NCI-H187 treated with DMSO at 0.1 percent for 48 hours (cell line): ENCODE results near the gene FGGY.
A peak's percentile ranks its signal among the peaks of the same experiment; 100 is the strongest.

Experiments used
- DNase-seq: peaks from one replicate; lab custom pipeline; 2025; lab: John Stamatoyannopoulos, UW

Gene FGGY

DNA sequence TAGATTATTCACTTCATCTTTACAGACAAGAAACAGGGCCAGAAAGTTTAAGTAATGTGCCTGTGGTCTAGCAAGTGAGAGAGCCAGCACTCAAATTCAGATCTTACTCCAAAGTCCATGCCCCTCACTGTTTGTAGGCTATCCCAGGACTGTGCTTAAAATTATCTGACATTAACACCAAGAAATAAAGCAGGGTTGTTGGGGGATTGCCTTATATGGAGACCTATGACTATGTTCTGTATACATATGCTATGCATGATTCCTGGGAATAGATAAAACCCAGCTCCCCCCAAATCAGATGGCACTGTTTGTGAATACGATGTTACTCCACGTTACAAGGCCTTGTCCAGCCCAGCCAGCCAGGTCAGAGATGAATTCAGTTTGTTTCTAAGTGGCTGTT lies 386.3 kb downstream of the FGGY start:
- no peak for DNase-seq

DNA sequence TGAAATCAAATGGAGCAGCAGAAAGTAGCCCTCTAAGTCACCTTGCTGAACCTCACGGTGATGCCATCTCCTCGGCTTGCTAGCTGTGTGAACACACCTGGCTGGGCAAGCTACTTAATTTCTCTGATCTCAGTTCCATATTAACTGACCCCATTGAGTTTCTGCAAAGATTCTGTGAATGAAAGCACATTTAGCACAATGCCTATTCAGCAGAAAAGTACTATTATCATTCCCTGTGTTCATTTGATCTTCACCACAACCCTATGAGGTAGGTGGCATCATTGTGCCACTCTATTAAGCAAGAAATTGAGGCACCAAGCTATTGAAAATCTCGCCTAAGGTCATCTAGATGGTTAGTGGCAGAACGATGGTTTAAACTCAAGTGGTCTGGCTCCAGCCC lies 387.8 kb downstream of the FGGY start:
- DNase-seq, result no peak

DNA sequence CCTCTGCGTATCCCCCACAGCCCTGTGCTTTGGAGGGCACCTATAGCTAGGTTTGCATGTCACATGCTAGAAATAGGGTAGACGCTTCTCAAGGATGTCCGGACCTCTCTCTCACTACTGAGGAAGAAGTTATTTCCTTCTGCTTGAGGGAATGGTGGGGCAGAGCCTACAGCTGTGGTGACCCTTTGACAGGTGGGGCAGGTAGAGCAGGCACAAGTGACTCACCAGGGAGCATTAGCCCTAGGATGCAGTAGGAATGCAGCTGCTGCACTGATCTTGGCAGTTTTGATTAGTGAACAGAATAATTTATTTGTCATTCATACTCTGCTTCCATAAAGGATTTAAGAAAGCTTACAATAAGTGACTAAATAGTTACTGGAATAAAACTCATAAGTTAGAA lies 388.2 kb downstream of the FGGY start:
- no peak for DNase-seq

DNA sequence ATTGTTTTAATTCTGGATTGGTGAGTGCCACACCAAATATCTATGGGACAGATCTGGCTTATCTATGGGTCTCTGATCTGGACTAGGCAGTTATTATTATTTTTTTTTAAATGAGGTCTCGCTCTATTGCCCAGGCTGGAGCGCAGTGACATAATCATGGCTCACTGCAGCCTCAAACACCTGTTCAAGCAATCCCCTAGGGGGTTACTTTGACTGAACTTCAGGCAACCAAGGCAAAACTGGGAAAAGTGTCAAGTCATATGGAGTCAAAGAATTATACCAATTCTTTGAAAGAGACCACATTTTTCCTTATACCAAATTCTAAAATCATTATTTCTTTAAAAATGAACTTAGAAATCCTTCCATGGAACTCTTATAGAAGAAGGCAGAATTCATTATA lies 388.8 kb downstream of the FGGY start:
- no peak for DNase-seq

DNA sequence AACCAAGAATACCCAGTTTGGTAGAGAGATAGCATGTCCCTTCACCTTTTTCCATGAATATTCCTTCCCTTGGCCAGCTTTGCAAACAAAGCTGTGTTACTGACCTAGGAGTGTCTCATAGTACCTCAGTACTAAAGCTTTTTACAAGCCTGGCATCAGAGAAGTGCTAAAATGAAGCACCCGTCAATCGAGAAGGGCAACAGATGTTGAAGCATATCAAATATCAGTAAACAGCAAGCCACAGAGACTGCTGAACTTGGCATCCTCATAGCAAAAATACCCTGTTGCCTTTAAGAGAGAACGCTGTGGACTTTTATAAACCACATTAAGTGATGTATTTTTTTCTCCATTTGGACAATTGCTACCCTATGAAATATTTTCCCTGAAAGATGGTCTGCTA lies 389.3 kb downstream of the FGGY start:
- DNase-seq, result peak; percentile 45

DNA sequence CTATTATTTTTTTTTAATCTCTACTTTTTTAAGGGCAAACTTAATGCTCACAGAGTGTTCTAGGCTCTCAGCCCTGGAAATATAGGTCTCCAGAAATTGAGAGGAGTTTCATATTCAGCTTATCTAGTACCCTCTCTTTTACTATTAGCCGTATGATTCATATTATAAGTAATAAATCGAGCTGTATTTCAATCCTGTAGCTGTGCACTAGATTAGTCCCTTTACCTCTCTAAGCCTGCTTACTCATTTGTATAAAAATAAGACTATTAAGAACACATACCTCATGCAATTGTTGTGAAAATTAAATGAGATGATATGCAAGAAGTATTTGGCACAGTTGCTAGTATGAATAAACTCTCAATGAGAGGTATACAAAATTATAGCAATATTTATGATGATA lies 389.7 kb downstream of the FGGY start:
- DNase-seq, result no peak

DNA sequence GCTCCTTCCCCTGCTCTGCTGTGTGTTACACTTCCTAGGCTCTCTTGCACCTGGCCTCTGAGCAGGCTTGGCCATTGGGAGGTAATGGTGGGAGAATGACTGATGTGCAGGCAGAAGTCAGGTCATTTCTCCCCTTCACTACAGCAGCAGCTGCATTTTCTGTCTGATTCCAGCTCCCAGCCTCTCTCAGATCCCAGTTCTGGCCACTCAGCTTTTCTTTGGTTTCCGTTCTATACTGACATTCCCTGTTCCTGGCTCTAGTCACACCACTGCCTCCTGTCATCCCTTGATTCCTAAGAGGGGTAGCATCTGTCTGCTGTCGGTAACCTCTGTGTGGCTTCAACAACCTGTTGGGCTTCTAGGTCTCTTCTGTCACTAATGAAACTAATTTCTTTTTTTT lies 390.2 kb downstream of the FGGY start:
- no peak for DNase-seq

DNA sequence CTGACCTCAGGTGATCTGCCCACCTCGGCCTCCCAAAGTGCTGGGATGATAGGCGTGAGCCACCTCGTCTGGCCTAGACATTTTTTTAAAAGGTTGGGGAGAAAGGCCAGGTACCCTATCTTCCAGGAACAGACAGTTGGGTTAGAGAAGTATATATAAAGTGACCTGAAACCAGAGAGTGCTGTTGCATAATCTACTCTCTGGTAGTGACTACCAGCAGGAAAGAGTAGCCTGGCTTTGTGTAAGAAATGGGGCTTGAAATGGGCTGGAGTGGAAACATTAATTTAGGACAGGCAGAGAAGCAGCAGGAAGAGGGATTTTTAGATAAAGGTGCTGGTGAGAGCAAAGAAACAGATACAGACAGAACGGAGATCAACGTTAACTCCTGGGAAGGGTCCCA lies 392.1 kb downstream of the FGGY start:
- DNase-seq, result no peak

DNA sequence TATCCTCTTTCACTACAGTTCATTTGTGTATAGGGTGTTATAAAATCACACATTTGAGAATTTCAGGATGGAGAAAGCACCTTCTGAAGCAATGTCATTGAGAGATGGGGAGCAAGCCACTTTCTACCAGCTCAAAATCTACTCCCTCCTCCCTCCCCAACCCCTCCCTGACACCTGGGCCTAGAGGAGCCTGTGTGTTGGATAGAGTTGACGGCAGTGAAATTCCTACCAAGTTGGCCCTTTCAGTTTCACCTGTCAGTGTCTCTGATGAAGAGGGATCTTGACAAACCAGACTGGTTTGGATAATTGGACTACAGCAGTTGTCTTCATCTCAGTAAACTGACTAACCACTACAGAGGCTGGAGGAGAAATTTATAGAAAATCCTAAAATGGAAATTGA lies 392.8 kb downstream of the FGGY start:
- no peak for DNase-seq

DNA sequence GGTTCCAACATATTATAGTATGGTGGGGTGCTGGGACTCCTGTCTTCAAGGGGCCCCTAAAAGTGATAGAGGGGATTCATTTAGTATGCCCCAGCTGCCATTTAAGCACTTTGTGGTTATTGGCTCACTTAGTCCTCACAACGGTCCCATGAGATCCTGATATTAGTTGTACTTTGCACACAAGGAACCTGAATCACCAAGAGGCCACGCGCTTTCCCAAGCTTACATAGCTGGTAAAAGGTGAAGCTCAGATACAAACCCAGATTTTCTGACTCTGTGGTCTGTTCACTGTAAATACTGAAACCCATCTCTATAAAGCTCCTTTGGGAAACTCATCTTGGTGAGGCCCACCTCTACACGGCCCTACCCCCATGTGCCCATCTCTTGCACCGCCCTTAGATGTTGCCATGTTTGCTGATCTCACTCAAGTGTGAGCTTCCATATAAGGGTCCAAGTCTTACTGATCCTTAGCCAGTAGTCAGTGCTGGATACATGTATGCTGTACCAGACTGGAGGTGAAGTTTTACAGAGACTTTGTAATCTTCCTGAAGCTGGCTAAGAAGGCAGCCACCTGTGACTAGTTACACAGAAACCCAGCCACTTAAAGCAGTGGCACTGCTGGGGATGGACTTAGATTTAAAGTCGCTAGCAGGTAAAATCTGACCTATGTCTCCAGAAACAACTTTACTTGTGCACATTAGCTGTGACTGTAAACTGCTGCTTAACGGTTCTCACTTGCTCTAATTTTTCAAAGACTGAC lies 393.5 kb downstream of the FGGY start:
- DNase-seq, result no peak

DNA sequence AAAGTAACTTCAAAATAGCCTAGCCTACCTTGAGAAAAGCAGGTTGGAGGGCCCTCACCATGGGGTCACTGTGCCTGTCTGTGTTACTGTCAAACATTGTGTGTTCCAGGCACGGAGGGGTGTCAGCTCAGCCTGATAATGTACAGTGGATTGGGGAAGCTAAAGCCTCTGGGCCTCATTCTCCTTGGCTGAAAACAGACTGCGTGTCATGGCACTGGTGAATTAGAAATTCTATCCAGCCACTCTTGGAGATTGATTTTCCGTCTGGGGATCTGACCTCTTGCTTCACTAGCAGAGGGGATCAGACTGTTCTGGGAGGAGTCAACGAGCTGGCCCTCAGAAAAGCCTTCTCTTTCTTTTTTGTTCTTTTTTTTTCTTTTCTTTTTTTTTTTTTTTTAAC lies 394.4 kb downstream of the FGGY start:
- DNase-seq, result no peak

DNA sequence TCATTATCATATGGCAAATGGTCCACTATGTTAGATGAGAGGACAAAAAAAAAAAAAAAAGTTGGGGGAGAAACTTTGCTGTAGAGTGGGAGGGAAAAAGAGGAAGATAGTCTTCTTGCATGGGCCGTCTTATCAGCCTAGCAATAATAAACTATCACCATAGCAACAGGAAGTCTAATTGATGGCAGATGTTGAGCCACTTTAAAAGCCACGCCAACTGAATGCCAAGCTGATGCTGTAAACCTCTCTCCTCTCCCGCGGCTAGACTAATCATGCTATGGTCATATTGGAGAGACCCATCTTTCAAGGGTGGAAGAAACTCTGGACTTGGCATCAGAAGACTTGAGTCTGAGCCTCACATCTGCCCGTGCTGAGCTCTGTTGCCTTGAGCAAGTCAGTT lies 395.7 kb downstream of the FGGY start:
- DNase-seq, result no peak

DNA sequence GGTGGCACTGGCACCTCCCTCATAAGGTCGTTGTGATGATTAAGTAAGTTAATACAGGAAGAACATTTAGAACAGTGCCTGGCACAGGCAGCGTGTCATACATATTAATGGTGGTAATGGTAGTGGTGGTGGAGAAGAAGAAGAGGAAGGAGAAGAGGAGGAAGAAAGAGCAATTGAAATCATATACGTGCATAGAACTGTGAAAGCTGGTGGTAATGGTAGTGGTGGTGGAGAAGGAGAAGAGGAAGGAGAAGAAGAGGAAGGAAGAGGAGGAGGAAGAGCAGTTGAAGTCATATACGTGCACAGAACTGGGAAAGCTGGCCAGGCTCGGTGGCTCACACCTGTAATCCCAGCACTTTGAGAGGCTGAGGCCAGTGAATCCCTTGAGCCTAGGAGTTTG lies 396.5 kb downstream of the FGGY start:
- DNase-seq, result no peak

DNA sequence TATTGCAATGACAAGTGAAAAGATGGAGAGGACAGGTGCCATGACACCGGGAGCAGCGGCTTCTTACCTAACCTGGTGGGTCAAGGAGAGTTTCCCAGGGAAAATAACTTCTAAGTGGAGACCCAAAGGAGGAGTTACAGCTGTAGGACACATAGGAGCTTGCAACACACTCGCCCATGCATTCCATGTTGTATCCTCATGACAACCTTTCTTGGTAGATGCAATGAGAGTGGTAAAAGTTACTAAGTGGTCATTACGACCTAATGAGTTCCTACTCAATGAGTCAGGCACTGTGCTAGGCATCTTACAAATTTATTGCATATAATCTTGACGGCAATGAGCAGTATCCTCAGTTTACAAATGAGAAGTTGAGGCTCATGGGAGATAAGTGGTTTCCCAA lies 398.4 kb downstream of the FGGY start:
- DNase-seq, result no peak

DNA sequence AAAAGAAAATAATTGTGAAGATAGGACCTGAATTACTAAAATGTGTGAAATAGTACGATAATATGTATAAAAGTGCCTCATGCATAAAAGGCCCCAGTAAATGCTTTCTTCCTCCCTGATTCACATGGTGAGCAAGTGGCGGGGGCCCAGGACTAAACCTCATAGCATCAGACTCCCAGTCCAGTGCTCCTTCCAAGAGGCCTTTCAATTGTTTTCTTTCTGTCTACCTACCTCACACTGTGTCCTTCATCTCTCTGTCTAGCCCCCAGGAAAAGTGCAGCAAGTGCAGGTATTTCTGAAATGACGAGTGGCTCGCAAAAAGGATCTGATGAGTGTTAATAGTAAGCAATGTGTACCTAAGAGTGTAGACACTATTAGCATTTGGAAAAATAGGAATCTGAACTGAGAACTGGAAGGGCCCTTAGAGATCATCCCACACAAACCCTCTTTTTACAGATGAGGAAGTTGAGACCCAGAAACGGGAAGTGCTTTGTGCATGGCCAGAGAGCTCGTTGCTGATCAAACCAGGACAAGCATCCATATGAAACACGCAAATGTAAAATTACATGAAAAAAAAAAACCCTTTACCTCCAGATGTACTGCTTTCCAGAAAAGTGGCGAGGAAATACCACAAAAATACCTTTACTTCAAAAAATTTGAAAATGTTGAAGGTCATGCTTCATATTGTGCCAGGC lies 399.7 kb downstream of the FGGY start:
- no peak for DNase-seq

DNA sequence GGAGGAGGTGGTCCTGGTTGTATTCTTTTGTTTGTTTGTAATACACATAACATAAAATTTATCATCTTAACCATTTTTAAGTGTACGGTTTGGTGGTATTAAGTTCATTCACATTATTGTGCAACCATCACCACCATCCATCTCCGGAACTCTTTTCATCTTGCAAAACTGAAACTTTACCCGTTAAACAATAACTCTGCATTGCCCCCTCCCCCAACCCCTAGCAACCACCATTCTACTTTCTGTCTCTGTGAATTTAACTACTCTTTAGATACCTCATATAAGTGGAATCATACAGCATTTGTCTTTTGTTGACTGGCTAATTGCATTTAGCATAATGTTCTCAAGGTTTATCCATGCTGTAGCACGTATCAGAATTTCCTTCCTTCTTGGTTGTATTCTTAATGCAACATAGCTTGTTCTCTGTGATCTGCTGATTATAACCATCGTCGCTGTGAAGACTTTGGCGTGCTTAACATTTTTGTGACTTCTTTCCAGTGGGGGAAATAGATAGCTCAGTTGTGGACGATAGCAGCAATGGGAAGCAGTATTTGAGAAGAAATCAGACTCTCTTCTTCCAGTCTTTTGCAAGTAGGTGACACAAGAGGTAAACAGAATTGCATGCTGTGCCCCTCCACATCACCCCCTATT lies 400.4 kb downstream of the FGGY start:
- no peak for DNase-seq

DNA sequence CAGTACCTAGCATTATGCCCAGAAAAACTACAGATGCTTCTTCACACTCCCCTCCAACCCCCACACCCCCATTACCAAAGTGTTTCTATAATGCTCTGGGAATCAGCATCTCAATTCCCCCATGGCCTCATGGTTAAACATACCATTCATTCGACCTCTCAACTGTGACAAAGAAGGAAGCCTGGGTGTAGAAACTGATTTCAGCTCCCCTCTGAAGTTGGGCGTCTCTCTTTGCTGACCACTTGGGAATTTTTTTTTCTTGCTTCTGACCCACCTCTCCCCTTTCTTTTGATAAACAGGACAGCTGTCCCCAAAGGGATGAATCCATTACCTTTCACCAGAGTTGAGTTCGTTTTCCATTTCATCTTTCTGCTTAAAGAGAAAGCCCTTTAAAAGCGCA lies 401.5 kb downstream of the FGGY start:
- no peak for DNase-seq

DNA sequence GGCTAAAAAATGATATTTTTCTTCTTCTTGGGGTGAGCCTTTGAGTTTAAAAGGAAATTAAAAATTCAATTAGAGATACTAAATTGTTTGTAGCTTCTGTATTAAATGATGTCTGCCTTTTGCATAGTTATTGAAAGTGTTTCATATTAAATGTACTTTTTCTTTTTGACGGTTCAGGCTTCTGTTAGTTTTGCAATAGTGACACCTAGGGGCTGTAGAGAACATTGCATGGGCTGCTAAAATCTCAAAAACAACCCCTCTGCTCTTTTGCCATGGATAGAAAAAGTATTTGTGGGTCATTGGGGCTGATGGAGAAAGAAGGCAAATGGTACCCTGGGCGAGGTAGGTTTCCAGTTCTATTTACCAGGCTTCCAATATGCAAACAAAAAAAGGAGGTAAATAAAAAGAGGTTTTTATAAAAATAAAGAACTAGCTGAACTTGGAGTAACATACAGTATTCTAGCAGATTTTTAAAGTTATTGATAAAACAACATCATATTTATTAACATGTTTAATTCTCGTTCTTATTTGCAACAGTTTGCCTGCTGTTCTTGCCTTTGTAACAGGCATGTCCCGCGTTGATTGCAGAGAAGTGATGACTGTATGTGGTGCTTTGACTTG lies 402.4 kb downstream of the FGGY start:
- DNase-seq, result no peak

DNA sequence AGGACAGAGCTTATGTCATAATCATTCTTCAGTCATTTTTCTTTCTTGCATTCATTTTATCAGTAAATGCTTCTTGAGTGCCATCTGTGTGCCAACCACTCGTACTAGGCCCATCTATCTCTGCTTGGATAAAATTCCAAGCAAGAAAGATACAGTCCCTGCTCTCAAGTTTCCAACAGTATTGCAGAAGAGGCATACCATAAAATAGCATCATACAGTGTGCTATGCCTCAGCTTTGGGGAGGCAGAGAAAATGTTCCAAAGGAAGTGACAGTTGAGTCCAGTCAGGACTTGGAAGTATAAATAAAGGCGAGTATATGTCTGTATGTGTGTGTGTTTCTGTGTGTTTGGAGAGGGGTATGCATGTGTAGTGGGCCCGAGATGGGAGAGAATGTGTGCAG lies 404.5 kb downstream of the FGGY start:
- no peak for DNase-seq

DNA sequence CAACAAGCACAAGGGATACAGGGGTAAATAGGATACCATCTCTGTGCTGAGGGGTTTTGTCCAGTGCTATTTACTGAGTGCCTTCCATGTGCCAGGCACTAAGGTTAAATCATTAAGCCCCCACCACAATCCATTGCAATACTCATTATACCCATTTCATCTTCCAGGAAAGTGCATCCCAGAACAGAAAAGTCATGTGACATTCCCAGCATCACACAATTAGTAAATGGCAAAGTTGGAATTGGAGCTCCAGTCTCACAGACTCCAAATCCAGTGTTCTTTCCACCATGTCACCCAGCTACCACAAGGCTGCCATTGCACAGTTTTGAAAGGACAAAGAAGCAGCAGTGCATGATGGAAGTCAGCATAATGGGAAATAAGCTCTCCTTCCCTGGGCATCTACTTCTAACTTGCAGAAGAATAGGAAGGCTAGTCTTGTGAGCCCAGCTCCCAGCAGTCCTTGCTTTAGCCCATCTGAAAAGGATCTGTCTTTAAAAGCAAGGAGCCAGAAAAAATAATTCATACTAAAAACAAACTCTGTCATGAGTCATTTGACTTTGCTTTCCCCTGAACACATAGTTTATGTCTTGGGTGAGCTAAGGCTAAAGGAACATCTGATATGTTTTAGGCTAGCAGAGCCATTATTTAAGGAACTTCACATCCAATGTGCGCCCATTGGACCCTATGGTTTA lies 406.5 kb downstream of the FGGY start:
- DNase-seq, result no peak

DNA sequence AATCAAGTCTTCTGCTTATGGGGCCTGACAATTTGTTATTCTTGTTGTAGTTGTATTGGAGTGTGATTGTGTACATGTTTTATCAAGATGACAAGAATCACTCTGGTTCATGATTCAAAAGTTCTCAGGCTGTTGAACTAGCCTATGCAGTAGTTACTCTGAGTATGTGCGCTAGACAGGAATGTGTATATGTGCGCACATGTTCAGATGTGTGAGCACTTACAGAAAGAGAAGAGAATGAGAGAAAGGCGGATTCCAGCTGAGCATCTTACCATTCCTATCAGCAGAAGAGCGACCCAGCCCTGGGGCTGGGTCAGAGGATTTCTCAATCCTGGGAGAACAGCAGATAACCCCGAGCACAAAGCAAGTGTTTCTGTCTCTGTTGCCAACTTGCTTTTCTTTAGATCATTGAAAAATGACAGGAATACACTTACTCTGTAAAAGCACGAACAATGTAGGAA lies 407.1 kb downstream of the FGGY start:
- DNase-seq, result no peak

DNA sequence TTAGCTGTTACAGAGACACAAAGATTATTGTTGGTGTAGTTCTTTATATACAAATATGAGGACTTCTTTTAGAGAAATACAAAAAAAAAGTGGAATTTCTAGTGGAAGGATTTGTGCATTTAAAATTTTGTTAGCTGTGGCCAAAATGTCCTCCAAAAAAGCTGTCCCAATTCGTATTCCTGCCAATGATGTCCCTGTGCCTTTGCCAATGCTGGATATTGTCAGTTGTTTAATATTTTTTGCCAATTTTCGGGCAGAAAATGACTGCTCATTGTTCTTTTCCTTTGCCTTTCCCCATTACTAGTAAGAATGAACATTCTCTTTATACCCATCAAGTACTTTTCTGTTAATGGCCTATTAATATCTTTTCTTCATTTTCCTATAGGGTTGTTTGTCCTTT lies 407.8 kb downstream of the FGGY start:
- no peak for DNase-seq
